Psoas muscle (tissue), 8 donors: ENCODE measurements around the gene CRYGS. TPM values are rescaled to one million over a fixed set of nuclear protein-coding genes. Genes with fewer than 3 reads are reported as not detected.

Experiments
- ATAC-seq, 4 donors: fragments of 200-7000 bp; cut with Tn5 transposase; one replicate each; pipeline ENCODE4 v1.9.1; 2020; ENCODE audit warnings: moderate library complexity in 3 of 4, mild to moderate bottlenecking in 2 of 4
- DNase-seq, 2 donors: peaks; one replicate each; pipeline ENCODE4 v3.0.0-alpha.2; 2020
- H3K27ac ChIP-seq: fragments of 200-600 bp; one replicate; pipeline ENCODE4 v1.8.0; 2022
- H3K27me3 ChIP-seq, 3 donors: fragments of 200-600 bp in 1 of 3; one replicate each; pipeline versions ENCODE4 v1.6.1 to v1.8.0; 2013 to 2022; ENCODE audit warnings: low read length in 2 of 3, mild to moderate bottlenecking in 2 of 3, moderate library complexity in 1 of 3; ENCODE audit not compliant: insufficient read depth in 3 of 3
- H3K36me3 ChIP-seq, 2 donors: fragments of 200-600 bp in 1 of 2; one replicate each; pipeline versions ENCODE4 v1.6.1 to v1.8.0; 2013 to 2022; ENCODE audit warnings: low read depth in 1 of 2, mild to moderate bottlenecking in 1 of 2, moderate library complexity in 1 of 2; ENCODE audit not compliant: insufficient read depth in 1 of 2
- H3K4me1 ChIP-seq: fragments of 200-600 bp; one replicate; pipeline ENCODE4 v1.8.0; 2022
- H3K4me3 ChIP-seq: fragments of 200-600 bp; one replicate; pipeline ENCODE4 v1.8.0; 2022; ENCODE audit warnings: mild to moderate bottlenecking
- H3K9me3 ChIP-seq: fragments of 200-600 bp; one replicate; pipeline ENCODE4 v1.8.0; 2022
- CTCF ChIP-seq: fragments of 200-600 bp; IDR thresholded peaks from one replicate; pipeline ENCODE4 v1.8.0; 2022; ENCODE audit warnings: antibody characterized with exemption
- WGBS, 3 donors: extraction: QIAGEN DNeasy Blood & Tissue Kit; methylation state at CpG; one replicate each; pipeline versions ENCODE4 v1.1.6 to v1.1.7; 2013; 5-methylcytosine and 5-hydroxymethylcytosine counted together
- intact Hi-C, 2 donors: fragments of 100-400 bp; cut with DNase I; formaldehyde crosslinking; loops; one replicate each; pipeline versions ENCODE4 v1.11.0 to v1.14.2; 2022
- polyA plus RNA-seq, 3 donors: library from polyadenylated mRNA; stranded (reverse); fragments of 200-250 nt; gene quantifications; one replicate each; pipeline ENCODE4 v1.2.3, GENCODE V29; 2013
- total RNA-seq, 4 donors: library from RNA; stranded (reverse); fragmentation: NEBNext Ultra II Directional in 2 of 4; extraction: Animal tissue kit (Norgen Biotek cat#: 25700) in 2 of 4; gene quantifications; one replicate each; pipeline versions ENCODE4 v1.2.1 to v1.2.4, GENCODE V29; 2021 to 2023
- donor health status: healthy with polysubstance abuse.
- donor health status: DM: no; HTN: no; CAD: no; lungs with moderate emphysema.
- donor health status: Bipolar disorder and iron deficiency.
- donor health status: healthy.
- donor health status: DM: yes; HTN: yes; CAD: no.
- donor health status: DM: no; HTN: no; CAD: no.
- donor health status: DM: no; HTN: no; CAD: no.
- donor health status: DM: yes; HTN: yes; CAD: no.

The CRYGS gene
- total and polyA plus RNA-seq, 7 donors: 0.30 to 1.0 (median 0.56) TPM

- Histone ChIP-seq H3K4me1 (no peaks in the 10 kb centered on the region), H3K4me3 (no peak overlapping the region), H3K27ac (no peak overlapping the region), H3K27me3 (no peaks in the 10 kb centered on the region), H3K9me3 (no peaks in the 10 kb centered on the region), H3K36me3 (no peaks in the 10 kb centered on the region)
- DNase-seq (no peak), ATAC-seq (no peak)
- no peak for TF ChIP-seq CTCF
- intact Hi-C loops: no loop called here
Observed at GRCh38 chr3:186530415-186530814, 13.8 kb downstream of the CRYGS start.

GRCh38 chr3:186529201-186529999 lies 14.8 kb downstream of the CRYGS start:
- no peak for TF ChIP-seq CTCF
- intact Hi-C loops: no loop called here

GRCh38 chr3:186526256-186526606 lies 17.9 kb downstream of the CRYGS start:
- TF ChIP-seq CTCF: no peak
- no peak overlapping the region for H3K4me3 ChIP-seq
- H3K9me3 ChIP-seq: no peaks in the 10 kb centered on the region
- intact Hi-C loops: no loop called here
- peaks cover 0 to 7% (median 4%) of the 10 kb centered on the region in 3 donors for H3K27me3 ChIP-seq
- no peaks in the 10 kb centered on the region for H3K4me1 ChIP-seq
- DNase-seq (no peak), ATAC-seq (no peak)
- no peaks in the 10 kb centered on the region for H3K36me3 ChIP-seq
- 32 to 36% (median 34%) methylated on average over 6 of the region's 6 CpGs for WGBS, 3 donors
- H3K27ac ChIP-seq: no peak overlapping the region

More at GRCh38 chr3:186529201-186529999, 14.8 kb downstream of the CRYGS start:
- DNase-seq (no peak), ATAC-seq (no peak)
- WGBS, 3 donors: 71 to 76% (median 75%) methylated on average over 11 of the region's 11 CpGs
- Histone ChIP-seq H3K27me3 (no peaks in the 10 kb centered on the region), H3K4me1 (no peaks in the 10 kb centered on the region), H3K27ac (no peak overlapping the region), H3K4me3 (no peak overlapping the region), H3K9me3 (no peaks in the 10 kb centered on the region), H3K36me3 (no peaks in the 10 kb centered on the region)

GRCh38 chr3:186525369-186526255 lies 18.6 kb downstream of the CRYGS start:
- no peaks in the 10 kb centered on the region for H3K4me1 ChIP-seq
- H3K36me3 ChIP-seq: no peaks in the 10 kb centered on the region
- H3K9me3 ChIP-seq: no peaks in the 10 kb centered on the region
- H3K4me3 ChIP-seq: no peak overlapping the region
- ATAC-seq: no peak
- intact Hi-C loops: no loop called here
- peaks cover 0 to 7% (median 4%) of the 10 kb centered on the region in 3 donors for H3K27me3 ChIP-seq
- DNase-seq: no peak
- TF ChIP-seq CTCF: no peak
- 59 to 65% (median 62%) methylated on average over 9 of the region's 9 CpGs for WGBS, 3 donors
- H3K27ac ChIP-seq: no peak overlapping the region
